ENCODE results near the gene MCC. TPM values are rescaled to one million over a fixed set of nuclear protein-coding genes. Genes with fewer than 3 reads are reported as not detected.

MCC gene
- total RNA-seq, 1 donor from 2014 or later = 15.1 TPM

GRCh38 chr5:113265190-113265589 is 223.1 kb downstream of the MCC start:
- Histone ChIP-seq H3K27me3 (ENCODE audit: control insufficient read depth in 3 of 3, insufficient read depth in 3 of 3, low read length in 3 of 3) (no peaks in the 10 kb centered on the region), H3K36me3 (ENCODE audit: control insufficient read depth in 3 of 3, insufficient read depth in 3 of 3, low read length in 3 of 3) (no peaks in the 10 kb centered on the region), H3K9me3 (ENCODE audit: control insufficient read depth in 3 of 3, low read length in 3 of 3) (no peaks in the 10 kb centered on the region), H3K27ac (ENCODE audit: low read depth, low read length) (no peak overlapping the region), H3K9ac (ENCODE audit: low read depth in 1 of 3, low read length in 3 of 3) (no peak overlapping the region), H3K4me3 (ENCODE audit: low read length in 3 of 3) (no peak overlapping the region), H3K4me1 (ENCODE audit: control insufficient read depth in 3 of 3, insufficient read depth in 3 of 3, low read length in 3 of 3) (peaks cover 0 to 8% (median 4%) of the 10 kb centered on the region in 3 donors)

GRCh38 chr5:113264046-113264445 is 224.2 kb downstream of the MCC start:
- no peak overlapping the region for H3K9ac ChIP-seq (ENCODE audit: low read depth in 1 of 3, low read length in 3 of 3)
- peaks cover 0 to 8% (median 4%) of the 10 kb centered on the region in 3 donors for H3K4me1 ChIP-seq (ENCODE audit: control insufficient read depth in 3 of 3, insufficient read depth in 3 of 3, low read length in 3 of 3)
- H3K27me3 ChIP-seq (ENCODE audit: control insufficient read depth in 3 of 3, insufficient read depth in 3 of 3, low read length in 3 of 3) = no peaks in the 10 kb centered on the region
- no peaks in the 10 kb centered on the region for H3K36me3 ChIP-seq (ENCODE audit: control insufficient read depth in 3 of 3, insufficient read depth in 3 of 3, low read length in 3 of 3)
- no peak overlapping the region for H3K27ac ChIP-seq (ENCODE audit: low read depth, low read length)
- H3K4me3 ChIP-seq (ENCODE audit: low read length in 3 of 3) = no peak overlapping the region
- no peaks in the 10 kb centered on the region for H3K9me3 ChIP-seq (ENCODE audit: control insufficient read depth in 3 of 3, low read length in 3 of 3)

- H3K9me3 ChIP-seq (ENCODE audit: control insufficient read depth in 3 of 3, low read length in 3 of 3) = no peaks in the 10 kb centered on the region
- no peak overlapping the region for H3K27ac ChIP-seq (ENCODE audit: low read depth, low read length)
- H3K27me3 ChIP-seq (ENCODE audit: control insufficient read depth in 3 of 3, insufficient read depth in 3 of 3, low read length in 3 of 3) = no peaks in the 10 kb centered on the region
- no peak overlapping the region for H3K4me3 ChIP-seq (ENCODE audit: low read length in 3 of 3)
- H3K9ac ChIP-seq (ENCODE audit: low read depth in 1 of 3, low read length in 3 of 3) = no peak overlapping the region
- peaks cover 0 to 8% (median 4%) of the 10 kb centered on the region in 3 donors for H3K4me1 ChIP-seq (ENCODE audit: control insufficient read depth in 3 of 3, insufficient read depth in 3 of 3, low read length in 3 of 3)
- H3K36me3 ChIP-seq (ENCODE audit: control insufficient read depth in 3 of 3, insufficient read depth in 3 of 3, low read length in 3 of 3) = no peaks in the 10 kb centered on the region
Observed at GRCh38 chr5:113263545-113263944, 224.7 kb downstream of the MCC start.

- Histone ChIP-seq H3K27ac (ENCODE audit: low read depth, low read length) (no peak overlapping the region), H3K9me3 (ENCODE audit: control insufficient read depth in 3 of 3, low read length in 3 of 3) (no peaks in the 10 kb centered on the region), H3K4me1 (ENCODE audit: control insufficient read depth in 3 of 3, insufficient read depth in 3 of 3, low read length in 3 of 3) (peaks cover 0 to 8% (median 4%) of the 10 kb centered on the region in 3 donors), H3K4me3 (ENCODE audit: low read length in 3 of 3) (no peak overlapping the region), H3K27me3 (ENCODE audit: control insufficient read depth in 3 of 3, insufficient read depth in 3 of 3, low read length in 3 of 3) (no peaks in the 10 kb centered on the region), H3K9ac (ENCODE audit: low read depth in 1 of 3, low read length in 3 of 3) (no peak overlapping the region), H3K36me3 (ENCODE audit: control insufficient read depth in 3 of 3, insufficient read depth in 3 of 3, low read length in 3 of 3) (no peaks in the 10 kb centered on the region)
Observed at GRCh38 chr5:113262674-113263073, 225.6 kb downstream of the MCC start.

GRCh38 chr5:113259034-113259433 is 229.2 kb downstream of the MCC start:
- H3K4me1 ChIP-seq (ENCODE audit: control insufficient read depth in 3 of 3, insufficient read depth in 3 of 3, low read length in 3 of 3) = no peaks in the 10 kb centered on the region
- no peak overlapping the region for H3K27ac ChIP-seq (ENCODE audit: low read depth, low read length)
- H3K4me3 ChIP-seq (ENCODE audit: low read length in 3 of 3) = no peak overlapping the region

GRCh38 chr5:113257545-113257944 is 230.7 kb downstream of the MCC start:
- Histone ChIP-seq H3K36me3 (ENCODE audit: control insufficient read depth in 3 of 3, insufficient read depth in 3 of 3, low read length in 3 of 3) (no peaks in the 10 kb centered on the region), H3K4me1 (ENCODE audit: control insufficient read depth in 3 of 3, insufficient read depth in 3 of 3, low read length in 3 of 3) (no peaks in the 10 kb centered on the region), H3K9me3 (ENCODE audit: control insufficient read depth in 3 of 3, low read length in 3 of 3) (no peaks in the 10 kb centered on the region), H3K27ac (ENCODE audit: low read depth, low read length) (no peak overlapping the region), H3K4me3 (ENCODE audit: low read length in 3 of 3) (no peak overlapping the region), H3K9ac (ENCODE audit: low read depth in 1 of 3, low read length in 3 of 3) (no peak overlapping the region), H3K27me3 (ENCODE audit: control insufficient read depth in 3 of 3, insufficient read depth in 3 of 3, low read length in 3 of 3) (no peaks in the 10 kb centered on the region)

More at GRCh38 chr5:113259034-113259433, 229.2 kb downstream of the MCC start:
- no peak overlapping the region for H3K9ac ChIP-seq (ENCODE audit: low read depth in 1 of 3, low read length in 3 of 3)
- no peaks in the 10 kb centered on the region for H3K27me3 ChIP-seq (ENCODE audit: control insufficient read depth in 3 of 3, insufficient read depth in 3 of 3, low read length in 3 of 3)
- H3K36me3 ChIP-seq (ENCODE audit: control insufficient read depth in 3 of 3, insufficient read depth in 3 of 3, low read length in 3 of 3) = no peaks in the 10 kb centered on the region
- no peaks in the 10 kb centered on the region for H3K9me3 ChIP-seq (ENCODE audit: control insufficient read depth in 3 of 3, low read length in 3 of 3)

- Histone ChIP-seq H3K4me1 (ENCODE audit: control insufficient read depth in 3 of 3, insufficient read depth in 3 of 3, low read length in 3 of 3) (no peaks in the 10 kb centered on the region), H3K4me3 (ENCODE audit: low read length in 3 of 3) (no peak overlapping the region), H3K36me3 (ENCODE audit: control insufficient read depth in 3 of 3, insufficient read depth in 3 of 3, low read length in 3 of 3) (no peaks in the 10 kb centered on the region), H3K27me3 (ENCODE audit: control insufficient read depth in 3 of 3, insufficient read depth in 3 of 3, low read length in 3 of 3) (no peaks in the 10 kb centered on the region), H3K9me3 (ENCODE audit: control insufficient read depth in 3 of 3, low read length in 3 of 3) (no peaks in the 10 kb centered on the region), H3K9ac (ENCODE audit: low read depth in 1 of 3, low read length in 3 of 3) (no peak overlapping the region), H3K27ac (ENCODE audit: low read depth, low read length) (no peak overlapping the region)
Observed at GRCh38 chr5:113256671-113257452, 231.4 kb downstream of the MCC start.

- Histone ChIP-seq H3K27me3 (ENCODE audit: control insufficient read depth in 3 of 3, insufficient read depth in 3 of 3, low read length in 3 of 3) (no peaks in the 10 kb centered on the region), H3K4me3 (ENCODE audit: low read length in 3 of 3) (no peak overlapping the region), H3K4me1 (ENCODE audit: control insufficient read depth in 3 of 3, insufficient read depth in 3 of 3, low read length in 3 of 3) (peaks cover 0 to 3% (median 2%) of the 10 kb centered on the region in 3 donors), H3K9me3 (ENCODE audit: control insufficient read depth in 3 of 3, low read length in 3 of 3) (no peaks in the 10 kb centered on the region), H3K9ac (ENCODE audit: low read depth in 1 of 3, low read length in 3 of 3) (no peak overlapping the region), H3K36me3 (ENCODE audit: control insufficient read depth in 3 of 3, insufficient read depth in 3 of 3, low read length in 3 of 3) (no peaks in the 10 kb centered on the region), H3K27ac (ENCODE audit: low read depth, low read length) (no peak overlapping the region)
Observed at GRCh38 chr5:113255579-113256386, 232.5 kb downstream of the MCC start.

GRCh38 chr5:113255105-113255504 is 233.1 kb downstream of the MCC start:
- no peaks in the 10 kb centered on the region for H3K27me3 ChIP-seq (ENCODE audit: control insufficient read depth in 3 of 3, insufficient read depth in 3 of 3, low read length in 3 of 3)
- H3K4me3 ChIP-seq (ENCODE audit: low read length in 3 of 3) = no peak overlapping the region
- no peaks in the 10 kb centered on the region for H3K9me3 ChIP-seq (ENCODE audit: control insufficient read depth in 3 of 3, low read length in 3 of 3)
- H3K27ac ChIP-seq (ENCODE audit: low read depth, low read length) = no peak overlapping the region
- H3K9ac ChIP-seq (ENCODE audit: low read depth in 1 of 3, low read length in 3 of 3) = no peak overlapping the region
- H3K4me1 ChIP-seq (ENCODE audit: control insufficient read depth in 3 of 3, insufficient read depth in 3 of 3, low read length in 3 of 3) = peaks cover 2 to 9% (median 4%) of the 10 kb centered on the region in 3 donors
- H3K36me3 ChIP-seq (ENCODE audit: control insufficient read depth in 3 of 3, insufficient read depth in 3 of 3, low read length in 3 of 3) = no peaks in the 10 kb centered on the region

- no peak overlapping the region for H3K9ac ChIP-seq (ENCODE audit: low read depth in 1 of 3, low read length in 3 of 3)
- no peak overlapping the region for H3K27ac ChIP-seq (ENCODE audit: low read depth, low read length)
- no peak overlapping the region for H3K4me3 ChIP-seq (ENCODE audit: low read length in 3 of 3)
- peaks cover 7 to 15% (median 9%) of the 10 kb centered on the region in 3 donors for H3K4me1 ChIP-seq (ENCODE audit: control insufficient read depth in 3 of 3, insufficient read depth in 3 of 3, low read length in 3 of 3)
- no peaks in the 10 kb centered on the region for H3K27me3 ChIP-seq (ENCODE audit: control insufficient read depth in 3 of 3, insufficient read depth in 3 of 3, low read length in 3 of 3)
- H3K9me3 ChIP-seq (ENCODE audit: control insufficient read depth in 3 of 3, low read length in 3 of 3) = no peaks in the 10 kb centered on the region
- H3K36me3 ChIP-seq (ENCODE audit: control insufficient read depth in 3 of 3, insufficient read depth in 3 of 3, low read length in 3 of 3) = no peaks in the 10 kb centered on the region
Observed at GRCh38 chr5:113253037-113253436, 235.2 kb downstream of the MCC start.
